Upper lobe of right lung (tissue), 1 donor: ENCODE results near the gene RASSF6. TPM values are rescaled to one million over a fixed set of nuclear protein-coding genes. Genes with fewer than 3 reads are reported as not detected.

Source experiments
- ATAC-seq: fragments of 200-7000 bp; cut with Tn5 transposase; one replicate; pipeline ENCODE4 v1.9.1; 2020; ENCODE audit warnings: mild to moderate bottlenecking, moderate library complexity
- DNase-seq: peaks from one replicate; pipeline ENCODE4 v3.0.0-alpha.2; 2020
- H3K27ac ChIP-seq: fragments of 200-600 bp; one replicate; pipeline ENCODE4 v1.8.0; 2022
- H3K27me3 ChIP-seq: fragments of 200-600 bp; one replicate; pipeline ENCODE4 v1.8.0; 2022; ENCODE audit warnings: mild to moderate bottlenecking
- H3K36me3 ChIP-seq: fragments of 200-600 bp; one replicate; pipeline ENCODE4 v1.8.0; 2022
- H3K4me1 ChIP-seq: fragments of 200-600 bp; one replicate; pipeline ENCODE4 v1.8.0; 2022
- H3K4me3 ChIP-seq: fragments of 200-600 bp; one replicate; pipeline ENCODE4 v1.8.0; 2022; ENCODE audit warnings: mild to moderate bottlenecking
- H3K9me3 ChIP-seq: fragments of 200-600 bp; one replicate; pipeline ENCODE4 v1.8.0; 2022
- CTCF ChIP-seq: fragments of 200-600 bp; IDR thresholded peaks from one replicate; pipeline ENCODE4 v1.8.0; 2022; ENCODE audit warnings: antibody characterized with exemption
- intact Hi-C: fragments of 100-400 bp; cut with DNase I; formaldehyde crosslinking; loops from one replicate; pipeline ENCODE4 v1.11.0; 2022
- total RNA-seq: library from RNA; stranded (reverse); fragmentation: NEBNext Ultra II Directional; extraction: Animal tissue kit (Norgen Biotek cat#: 25700); gene quantifications from one replicate; pipeline ENCODE4 v1.2.1, GENCODE V29; 2021
- donor health status: DM: no; HTN: yes; CAD: no; lungs with severe emphysema.

The RASSF6 gene
- total RNA-seq, 1 donor from 2014 or later: 3.1 TPM

- intact Hi-C loops: no loop called here
- Histone ChIP-seq H3K4me1 (no peaks in the 10 kb centered on the region), H3K27me3 (peaks cover 3% of the 10 kb centered on the region), H3K4me3 (no peak overlapping the region), H3K36me3 (no peaks in the 10 kb centered on the region), H3K9me3 (no peaks in the 10 kb centered on the region), H3K27ac (no peak overlapping the region)
- no peak for ATAC-seq
- DNase-seq: no peak
- no peak for TF ChIP-seq CTCF
Measured at GRCh38 chr4:73619346-73619745, 890 bp downstream of the RASSF6 start.

GRCh38 chr4:73617256-73617655 lies 3.0 kb downstream of the RASSF6 start:
- DNase-seq: no peak
- no peaks in the 10 kb centered on the region for H3K9me3 ChIP-seq
- intact Hi-C loops: no loop called here
- no peak overlapping the region for H3K4me3 ChIP-seq
- no peak for ATAC-seq
- no peak for TF ChIP-seq CTCF
- H3K27ac ChIP-seq: no peak overlapping the region
- peaks cover 3% of the 10 kb centered on the region for H3K27me3 ChIP-seq
- H3K4me1 ChIP-seq: no peaks in the 10 kb centered on the region
- no peaks in the 10 kb centered on the region for H3K36me3 ChIP-seq

GRCh38 chr4:73615613-73616012 lies 4.6 kb downstream of the RASSF6 start:
- Histone ChIP-seq H3K9me3 (no peaks in the 10 kb centered on the region), H3K4me1 (no peaks in the 10 kb centered on the region), H3K36me3 (no peaks in the 10 kb centered on the region), H3K27ac (no peak overlapping the region), H3K4me3 (no peak overlapping the region), H3K27me3 (peaks cover 3% of the 10 kb centered on the region)
- ATAC-seq (no peak), DNase-seq (no peak)
- TF ChIP-seq CTCF: no peak
- intact Hi-C loops: no loop called here

- no peak for ATAC-seq
- DNase-seq: no peak
- H3K27me3 ChIP-seq: no peaks in the 10 kb centered on the region
- H3K27ac ChIP-seq: no peak overlapping the region
- no peaks in the 10 kb centered on the region for H3K9me3 ChIP-seq
- intact Hi-C loops: no loop called here
- H3K4me3 ChIP-seq: no peak overlapping the region
- no peaks in the 10 kb centered on the region for H3K4me1 ChIP-seq
- H3K36me3 ChIP-seq: no peaks in the 10 kb centered on the region
- TF ChIP-seq CTCF: no peak
Measured at GRCh38 chr4:73614311-73614867, 5.8 kb downstream of the RASSF6 start.

- no peak for DNase-seq
- no peak for TF ChIP-seq CTCF
- no peaks in the 10 kb centered on the region for H3K36me3 ChIP-seq
- intact Hi-C loops: no loop called here
- ATAC-seq: no peak
- no peak overlapping the region for H3K4me3 ChIP-seq
- H3K27ac ChIP-seq: no peak overlapping the region
- no peaks in the 10 kb centered on the region for H3K9me3 ChIP-seq
- H3K4me1 ChIP-seq: no peaks in the 10 kb centered on the region
- H3K27me3 ChIP-seq: no peaks in the 10 kb centered on the region
Measured at GRCh38 chr4:73613130-73613529, 7.1 kb downstream of the RASSF6 start.

- DNase-seq: no peak
- no peaks in the 10 kb centered on the region for H3K4me1 ChIP-seq
- TF ChIP-seq CTCF: no peak
- no peaks in the 10 kb centered on the region for H3K36me3 ChIP-seq
- no peaks in the 10 kb centered on the region for H3K9me3 ChIP-seq
- no peak overlapping the region for H3K4me3 ChIP-seq
- no peaks in the 10 kb centered on the region for H3K27me3 ChIP-seq
- intact Hi-C loops: no loop called here
- no peak for ATAC-seq
- H3K27ac ChIP-seq: no peak overlapping the region
Measured at GRCh38 chr4:73612032-73612431, 8.2 kb downstream of the RASSF6 start.
